GM23338 (cell line): ENCODE results near the gene MTRF1L.

Source experiments
- CTCF ChIP-seq, 2 experiments: fragments of 200-600 bp in 1 of 2; sonication (generic) in 1 of 2; conservative IDR thresholded peaks; 2 replicates each; pipeline versions ENCODE4 v1.5.1 to v1.6.1; 2016 to 2017; ENCODE audit warnings: antibody characterized with exemption in 2 of 2, low read depth in 2 of 2, mild to moderate bottlenecking in 2 of 2, moderate library complexity in 1 of 2
- EZH2 ChIP-seq: fragments of 200-600 bp; sonication (generic); IDR thresholded peaks from one replicate; pipeline ENCODE4 v1.8.0; 2017; ENCODE audit warnings: antibody characterized with exemption, mild to moderate bottlenecking, low read depth; ENCODE audit not compliant: unreplicated experiment
- EZH2phosphoT487 ChIP-seq: fragments of 200-600 bp; sonication (generic); IDR thresholded peaks from one replicate; pipeline ENCODE4 v1.8.1; 2018; ENCODE audit warnings: antibody characterized with exemption; ENCODE audit not compliant: unreplicated experiment
- JUNB ChIP-seq: IDR thresholded peaks from one replicate; pipeline ENCODE4 v1.6.1; 2016; ENCODE audit warnings: antibody characterized with exemption; ENCODE audit not compliant: unreplicated experiment
- POLR2AphosphoS5 ChIP-seq: IDR thresholded peaks from 2 replicates; pipeline ENCODE4 v1.6.1; 2016; ENCODE audit warnings: antibody characterized with exemption, low read depth
- ZNF114 ChIP-seq: fragments of 250-450 bp; sonication (Bioruptor Pico); IDR thresholded peaks from 2 replicates; pipeline ENCODE4 v1.5.0; 2020; ENCODE audit warnings: mild to moderate bottlenecking, moderate library complexity
- TF ChIP-seq, protein P1 (sequence below): IDR thresholded peaks from one replicate; pipeline ENCODE4 v1.6.1; 2018; ENCODE audit warnings: antibody characterized with exemption; ENCODE audit not compliant: unreplicated experiment

DNA sequence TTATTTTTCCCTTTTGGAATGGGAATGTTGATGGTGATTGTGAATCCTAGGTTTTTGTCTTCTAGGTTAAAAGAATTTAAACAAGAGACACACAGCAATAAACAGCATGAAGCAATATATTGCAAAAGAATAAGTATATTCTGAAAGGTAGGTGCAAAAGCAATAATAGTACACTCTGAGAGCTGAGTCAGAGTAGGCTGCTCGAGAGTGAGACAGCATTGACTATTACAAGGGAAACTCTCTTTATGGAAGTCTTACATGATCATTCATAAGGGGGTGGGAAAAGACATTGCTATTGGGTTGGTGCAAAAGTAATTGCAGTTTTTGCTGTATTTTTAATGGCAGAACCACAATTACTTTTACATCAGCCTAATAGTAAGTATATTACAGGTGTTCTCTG, 44.7 kb downstream of the MTRF1L start:
- TF ChIP-seq CTCF (conservative IDR thresholded peaks at IDR 0.05; ENCODE audit: low read depth in 2 of 2) (no peak), JUNB (no peak), EZH2 (no peak), EZH2phosphoT487 (no peak), POLR2AphosphoS5 (no peak), ZNF114 (no peak)
- TF ChIP-seq, protein P1, sequence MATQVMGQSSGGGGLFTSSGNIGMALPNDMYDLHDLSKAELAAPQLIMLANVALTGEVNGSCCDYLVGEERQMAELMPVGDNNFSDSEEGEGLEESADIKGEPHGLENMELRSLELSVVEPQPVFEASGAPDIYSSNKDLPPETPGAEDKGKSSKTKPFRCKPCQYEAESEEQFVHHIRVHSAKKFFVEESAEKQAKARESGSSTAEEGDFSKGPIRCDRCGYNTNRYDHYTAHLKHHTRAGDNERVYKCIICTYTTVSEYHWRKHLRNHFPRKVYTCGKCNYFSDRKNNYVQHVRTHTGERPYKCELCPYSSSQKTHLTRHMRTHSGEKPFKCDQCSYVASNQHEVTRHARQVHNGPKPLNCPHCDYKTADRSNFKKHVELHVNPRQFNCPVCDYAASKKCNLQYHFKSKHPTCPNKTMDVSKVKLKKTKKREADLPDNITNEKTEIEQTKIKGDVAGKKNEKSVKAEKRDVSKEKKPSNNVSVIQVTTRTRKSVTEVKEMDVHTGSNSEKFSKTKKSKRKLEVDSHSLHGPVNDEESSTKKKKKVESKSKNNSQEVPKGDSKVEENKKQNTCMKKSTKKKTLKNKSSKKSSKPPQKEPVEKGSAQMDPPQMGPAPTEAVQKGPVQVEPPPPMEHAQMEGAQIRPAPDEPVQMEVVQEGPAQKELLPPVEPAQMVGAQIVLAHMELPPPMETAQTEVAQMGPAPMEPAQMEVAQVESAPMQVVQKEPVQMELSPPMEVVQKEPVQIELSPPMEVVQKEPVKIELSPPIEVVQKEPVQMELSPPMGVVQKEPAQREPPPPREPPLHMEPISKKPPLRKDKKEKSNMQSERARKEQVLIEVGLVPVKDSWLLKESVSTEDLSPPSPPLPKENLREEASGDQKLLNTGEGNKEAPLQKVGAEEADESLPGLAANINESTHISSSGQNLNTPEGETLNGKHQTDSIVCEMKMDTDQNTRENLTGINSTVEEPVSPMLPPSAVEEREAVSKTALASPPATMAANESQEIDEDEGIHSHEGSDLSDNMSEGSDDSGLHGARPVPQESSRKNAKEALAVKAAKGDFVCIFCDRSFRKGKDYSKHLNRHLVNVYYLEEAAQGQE: no peak
